GM21576 (cell line): Measurements from ENCODE around the gene ZKSCAN3.
"Not testable (repeated sequence)": the region's sequence is repeated elsewhere in the genome, so short reads cannot be mapped to it uniquely, and the experiment has no call there.

ENCODE experiments used
- ATAC-seq: cut with Tn5 transposase; IDR thresholded peaks from one replicate; pipeline ENCODE4 v1.9.1; 2021; ENCODE audit warnings: mild to moderate bottlenecking, moderate library complexity; ENCODE audit not compliant: unreplicated experiment

ZKSCAN3 gene

DNA sequence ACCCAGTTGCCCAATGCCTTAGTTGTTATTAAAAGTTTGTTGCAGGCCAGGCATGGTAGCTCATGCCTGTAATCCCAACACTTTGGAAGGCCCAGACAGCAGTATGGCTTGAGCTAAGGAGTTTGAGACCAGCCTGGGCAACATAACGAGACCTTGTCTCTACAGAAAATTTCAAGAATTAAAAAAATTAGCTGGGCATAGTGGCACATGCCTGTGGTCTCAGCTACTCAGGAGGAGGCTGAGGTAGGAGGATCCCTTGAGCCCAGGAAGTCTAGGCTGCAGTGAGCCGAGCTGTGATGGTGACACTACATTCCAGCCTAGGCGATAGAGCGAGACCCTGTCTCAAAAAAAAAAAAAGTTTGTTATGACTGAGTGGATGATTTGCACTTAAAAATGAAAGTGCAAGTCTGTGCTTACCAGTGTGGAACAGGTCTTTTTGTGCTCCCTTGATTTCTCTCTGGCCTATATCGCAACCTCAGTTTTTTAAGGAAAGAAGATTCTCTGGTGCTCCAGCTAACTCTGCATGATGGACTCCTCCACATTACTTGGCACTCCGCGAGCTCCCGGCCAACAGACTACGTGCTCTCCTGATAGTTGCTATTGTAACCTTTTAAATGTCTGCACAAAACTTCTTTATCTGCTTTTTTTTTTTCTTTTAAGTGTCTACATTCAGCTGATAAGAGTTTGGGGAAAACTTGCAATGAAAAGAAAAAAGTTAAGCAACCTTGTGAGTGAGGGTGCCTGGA is 22.1 kb downstream of the ZKSCAN3 start:
- peak; percentile 69 for ATAC-seq

DNA sequence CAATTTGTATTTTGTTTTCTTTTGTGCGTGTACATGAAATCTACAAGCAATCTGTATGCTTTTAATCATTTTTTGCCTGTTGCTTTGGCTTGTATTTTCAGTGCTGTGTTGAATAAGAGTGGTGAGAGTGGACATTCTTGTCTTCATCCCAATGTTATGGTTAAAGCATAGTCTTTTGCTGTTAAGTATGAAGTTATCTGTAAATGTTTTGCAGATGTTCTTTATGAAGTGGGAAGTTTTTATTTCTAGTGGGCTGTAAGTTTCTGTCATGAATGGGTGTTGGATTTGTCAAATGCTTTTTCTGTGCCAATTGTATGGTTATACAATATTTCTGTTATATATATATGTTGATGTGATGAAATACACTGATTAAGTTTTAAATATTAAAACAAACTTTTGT is 24.2 kb downstream of the ZKSCAN3 start:
- no peak for ATAC-seq

DNA sequence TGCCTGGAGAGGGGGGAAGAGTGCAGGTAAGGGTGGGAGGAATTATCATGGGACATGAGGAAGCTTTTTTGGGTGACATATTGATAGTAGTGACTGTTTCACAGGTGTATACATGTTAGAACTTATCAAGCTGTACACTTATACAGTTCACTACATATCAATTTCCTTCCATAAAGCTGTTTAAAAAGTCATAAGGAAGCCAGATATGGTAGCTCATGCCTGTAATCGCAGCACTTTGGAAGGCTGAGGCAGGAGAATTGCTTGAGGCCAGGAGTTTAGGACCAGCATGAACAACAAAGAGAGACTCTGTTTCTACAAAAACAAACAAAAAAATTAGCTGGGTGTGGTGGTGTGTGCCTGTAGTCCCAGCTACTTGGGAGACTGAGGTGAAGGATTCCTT is 28.1 kb downstream of the ZKSCAN3 start:
- no peak for ATAC-seq

DNA sequence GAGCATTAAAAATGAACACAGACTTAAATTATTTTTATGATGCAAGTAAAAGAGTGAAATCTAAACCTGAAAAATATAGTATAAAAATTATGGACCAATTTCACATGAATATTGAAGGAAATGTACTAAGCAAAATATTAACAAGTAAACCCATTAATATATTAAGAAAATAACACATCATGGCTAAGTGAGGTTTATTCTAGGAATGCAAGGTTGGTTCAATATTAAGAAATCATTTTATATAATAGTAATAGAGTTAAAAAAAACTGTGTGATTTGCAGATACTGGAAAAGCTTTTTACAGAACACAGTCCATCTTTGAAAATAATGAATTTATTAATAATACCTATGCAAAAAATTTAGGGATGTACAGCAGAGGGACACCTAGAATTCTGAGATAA is 28.9 kb downstream of the ZKSCAN3 start:
- ATAC-seq: no peak

DNA sequence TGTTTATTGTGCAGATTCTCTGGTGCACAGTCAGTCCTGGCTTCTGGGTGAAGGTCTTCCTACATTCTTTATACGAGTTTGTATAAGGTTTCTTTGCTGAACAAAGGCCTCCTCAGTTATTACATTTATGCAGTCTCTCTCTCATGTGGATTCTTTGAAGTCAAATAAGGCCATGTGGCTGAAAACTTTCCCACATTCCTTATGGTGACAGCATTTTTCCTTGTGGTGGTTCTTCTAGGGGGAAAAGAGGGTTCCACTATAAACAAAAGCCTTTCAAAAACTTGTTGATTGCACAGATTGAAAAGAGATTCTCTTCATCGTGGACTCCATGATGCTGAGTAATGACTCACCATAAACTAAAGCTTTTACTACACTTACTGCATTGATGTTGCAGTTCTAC is 30.6 kb downstream of the ZKSCAN3 start:
- no peak for ATAC-seq

DNA sequence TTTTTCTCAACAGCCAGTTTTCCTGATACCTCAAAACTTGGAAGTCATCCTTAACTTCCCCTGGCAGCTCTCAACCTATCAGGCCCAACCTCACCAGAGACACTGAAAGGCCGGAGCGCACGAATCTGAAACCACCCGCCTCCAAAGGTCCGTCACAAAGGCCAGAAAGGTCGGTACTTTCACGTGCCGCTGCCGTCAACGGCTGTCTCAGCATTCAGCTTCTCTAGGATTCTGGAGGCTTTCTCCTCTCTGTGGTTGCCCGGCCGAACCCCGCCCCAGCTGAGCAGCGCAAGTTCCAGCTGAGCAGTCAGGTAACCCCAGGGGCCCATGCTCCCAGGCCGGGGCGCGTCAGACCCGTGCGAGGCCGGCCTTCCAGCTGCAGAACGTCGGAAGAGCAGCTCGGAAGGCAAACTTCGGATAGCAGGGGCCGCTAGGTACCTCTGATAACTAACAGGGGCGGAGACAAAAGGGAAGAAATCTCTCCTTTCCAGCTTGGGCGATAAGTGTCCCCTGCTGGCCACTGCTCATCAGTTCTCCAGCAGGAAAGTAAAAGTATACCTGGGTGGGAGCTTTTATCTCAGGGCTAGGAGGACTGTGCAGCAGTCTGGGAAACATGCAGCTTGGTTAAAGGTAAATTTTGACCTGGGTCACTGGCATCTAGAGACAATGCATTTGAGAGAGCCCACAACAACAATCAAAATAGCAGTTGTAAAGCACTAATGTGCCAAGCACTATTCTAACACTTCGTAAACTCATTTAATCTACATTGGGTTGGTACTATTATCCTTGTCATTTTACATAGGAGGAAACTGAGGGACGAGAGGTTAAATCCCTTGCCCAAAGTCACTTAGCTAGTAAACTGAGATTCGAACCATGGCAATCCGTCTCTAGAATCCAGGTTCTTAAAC is 33.7 kb downstream of the ZKSCAN3 start:
- ATAC-seq: peak; percentile 87

DNA sequence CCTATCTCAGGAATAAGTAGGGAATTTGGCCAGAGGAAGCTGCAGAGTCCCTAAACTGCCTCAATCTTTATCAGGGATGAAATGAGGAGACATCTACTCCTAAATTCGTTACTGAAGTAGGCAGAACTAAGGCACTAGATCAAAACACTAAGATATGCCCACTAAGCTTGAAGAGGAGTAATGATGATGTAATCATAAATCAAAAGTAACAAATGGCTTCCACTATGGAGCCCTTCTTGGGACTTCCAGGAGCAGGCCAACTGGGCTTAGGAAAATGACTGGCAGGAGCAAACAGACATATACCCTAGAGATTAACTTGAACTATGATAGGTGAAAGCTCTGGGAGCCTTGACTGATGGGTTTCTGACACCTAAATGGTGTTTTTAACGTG is 34.4 kb downstream of the ZKSCAN3 start:
- ATAC-seq: no peak

DNA sequence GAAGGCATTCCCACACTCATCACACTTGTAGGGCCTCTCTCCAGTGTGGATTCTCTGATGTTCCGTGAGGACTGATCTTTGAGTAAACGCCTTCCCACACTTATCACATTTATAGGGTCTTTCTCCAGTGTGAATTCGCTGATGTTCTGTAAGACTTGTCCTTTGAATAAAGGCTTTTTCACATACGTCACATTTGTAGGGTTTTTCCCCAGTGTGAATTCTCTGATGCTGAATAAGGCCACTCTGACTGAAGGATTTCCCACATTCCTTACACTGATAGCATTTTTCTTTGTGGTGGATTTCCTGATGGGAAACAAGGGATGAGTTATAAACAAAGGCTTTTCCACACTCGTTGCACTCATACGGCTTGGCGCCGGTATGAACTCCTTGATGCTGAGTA is 40.9 kb downstream of the ZKSCAN3 start:
- ATAC-seq: no peak

DNA sequence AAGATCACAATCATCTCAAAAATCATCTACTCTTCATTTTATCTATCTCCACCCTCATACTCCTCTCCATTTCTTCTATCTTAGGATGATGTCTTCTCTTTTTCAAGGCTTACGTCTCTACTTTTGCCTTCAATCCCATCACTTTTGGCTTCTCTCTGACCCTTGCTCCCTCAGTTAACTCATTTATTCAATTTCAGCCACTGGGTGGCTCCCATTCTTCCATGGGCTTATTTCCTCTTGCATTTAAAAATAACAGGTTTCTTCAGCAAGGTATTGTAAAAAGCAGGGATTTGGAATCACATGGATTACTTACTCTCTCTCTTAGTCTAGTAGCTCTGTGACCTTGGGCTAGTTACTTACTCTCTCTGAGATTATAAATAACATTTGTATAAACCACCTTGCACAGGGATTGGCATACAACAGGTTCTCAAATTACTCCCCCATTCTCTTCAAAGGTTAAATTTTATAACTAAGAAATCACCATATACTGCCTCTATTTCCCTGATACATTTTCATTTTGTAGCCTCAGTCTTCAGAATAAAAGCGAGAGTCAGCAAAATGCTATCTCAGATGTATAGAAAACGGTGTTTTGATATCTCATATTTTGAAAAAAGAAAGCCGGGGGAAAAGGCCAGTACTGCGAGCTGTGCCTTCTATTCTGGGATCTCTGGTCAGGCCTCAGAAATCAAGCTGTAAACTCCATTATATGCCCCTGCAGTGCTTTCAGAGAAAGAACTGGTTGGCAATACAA is 44.3 kb downstream of the ZKSCAN3 start:
- ATAC-seq: no peak

DNA sequence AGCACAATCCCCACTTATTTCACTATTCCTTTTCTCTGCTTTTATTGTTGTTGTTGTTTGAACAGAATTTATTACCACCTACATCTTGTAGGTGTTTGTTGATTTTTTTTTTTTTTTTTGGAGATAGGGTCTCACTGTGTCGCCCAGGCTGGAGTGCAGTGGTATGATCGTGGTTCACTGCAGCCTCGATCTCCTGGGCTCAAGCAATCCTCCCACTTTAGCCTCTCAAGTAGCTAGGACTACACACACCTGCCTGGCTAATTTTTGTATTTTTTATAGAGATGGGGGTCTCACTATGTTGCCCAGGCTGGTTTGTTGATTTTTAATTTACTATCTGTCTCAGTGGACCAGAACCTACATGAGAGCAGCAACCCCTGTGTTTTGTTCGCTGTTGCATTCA is 46.2 kb downstream of the ZKSCAN3 start:
- ATAC-seq: no peak

DNA sequence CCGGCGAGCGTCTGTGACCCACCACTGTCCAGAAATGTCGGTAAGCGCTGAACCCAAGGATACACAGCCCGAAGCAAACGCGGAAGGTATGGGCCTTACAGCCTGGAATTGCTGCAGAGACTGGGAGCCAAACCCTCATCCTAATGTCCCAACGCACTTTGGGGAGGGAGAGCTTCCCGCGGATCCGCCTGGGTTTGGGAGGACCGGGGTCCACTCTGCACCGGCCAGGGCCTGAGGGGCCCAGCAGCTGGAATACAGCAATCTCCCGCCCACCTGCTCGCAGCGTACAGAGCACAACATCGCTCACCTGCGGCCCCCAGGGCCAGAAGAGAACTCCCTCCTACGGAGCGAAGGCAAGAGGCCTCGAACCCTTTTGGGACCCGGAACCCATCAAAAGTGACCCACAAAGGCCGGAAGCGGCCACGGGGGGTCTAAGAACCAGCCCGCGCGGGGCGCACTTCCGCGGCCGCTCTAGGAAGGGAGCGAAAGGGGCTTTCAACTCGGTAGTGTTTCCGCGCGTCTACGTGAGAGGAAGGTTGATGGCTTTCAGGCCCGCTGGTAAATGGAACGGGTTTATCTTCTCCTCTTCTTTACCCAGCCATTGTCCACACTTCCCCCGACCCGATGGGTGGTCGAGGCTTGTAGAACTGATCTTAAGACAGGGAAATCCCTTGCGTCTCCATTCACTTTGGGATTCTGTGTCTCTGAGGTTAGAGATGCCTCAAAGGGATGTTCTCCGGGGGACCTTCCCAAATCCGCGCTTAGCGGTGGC is 49.8 kb downstream of the ZKSCAN3 start, which contains the start of gene ZSCAN12:
Gene ZSCAN12 (minus strand): TSS at position 398 of the 772 bp plus-strand sequence. CDS start 1,342 bp downstream, outside the sequence.
- ATAC-seq: peak; percentile 72

DNA sequence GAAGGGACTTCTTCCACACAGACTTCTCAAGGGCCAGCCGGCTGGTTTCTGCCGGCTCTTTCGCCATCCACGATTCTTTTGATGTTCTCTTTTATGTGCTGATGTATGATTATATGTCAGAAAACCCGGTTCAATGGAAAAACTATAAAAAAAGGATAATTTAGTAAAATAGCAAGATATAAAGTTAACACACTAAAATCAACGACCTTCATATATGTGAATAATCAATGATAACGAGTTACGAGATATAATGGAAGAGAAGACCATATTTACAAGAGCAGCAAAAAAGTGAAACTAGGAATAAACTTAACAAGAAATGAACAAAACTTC is 50.3 kb downstream of the ZKSCAN3 start:
- no peak for ATAC-seq

DNA sequence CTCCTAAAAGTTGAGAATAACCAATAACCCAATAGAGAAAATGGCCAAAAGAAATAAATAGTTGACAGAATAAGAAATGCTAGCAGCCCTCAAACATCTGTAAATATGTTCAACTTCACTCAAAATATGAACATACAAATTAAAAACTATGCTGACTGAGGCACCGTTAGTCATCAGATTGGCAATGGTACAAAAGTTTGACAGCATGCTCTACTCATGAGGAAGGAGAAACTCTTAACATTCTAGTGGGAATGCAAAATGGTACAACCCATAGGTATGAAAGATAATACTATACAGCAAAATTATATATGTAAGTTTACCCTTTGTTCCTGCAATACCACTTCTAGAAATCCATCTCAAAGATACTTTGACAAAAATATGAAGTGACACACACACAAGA is 51.4 kb downstream of the ZKSCAN3 start:
- no peak for ATAC-seq

DNA sequence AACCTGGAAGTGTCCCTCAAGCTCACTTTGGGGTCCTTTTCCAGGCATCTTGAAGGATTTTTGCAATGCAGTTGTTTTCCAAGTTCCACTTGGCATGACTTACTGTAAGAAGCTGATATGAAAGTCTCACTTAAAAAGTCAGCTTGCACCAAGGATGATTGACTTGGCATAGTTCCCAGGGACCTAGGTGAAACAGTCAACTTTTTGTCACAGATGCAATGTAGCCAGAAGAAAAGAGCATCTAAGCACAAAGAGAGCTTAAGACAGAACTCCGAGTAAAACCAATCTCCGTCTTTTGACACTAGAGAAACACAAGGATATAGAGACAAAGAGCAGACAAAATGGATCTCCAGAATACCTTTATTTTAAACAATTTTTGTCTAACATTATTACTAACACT is 52.5 kb downstream of the ZKSCAN3 start:
- no peak for ATAC-seq

DNA sequence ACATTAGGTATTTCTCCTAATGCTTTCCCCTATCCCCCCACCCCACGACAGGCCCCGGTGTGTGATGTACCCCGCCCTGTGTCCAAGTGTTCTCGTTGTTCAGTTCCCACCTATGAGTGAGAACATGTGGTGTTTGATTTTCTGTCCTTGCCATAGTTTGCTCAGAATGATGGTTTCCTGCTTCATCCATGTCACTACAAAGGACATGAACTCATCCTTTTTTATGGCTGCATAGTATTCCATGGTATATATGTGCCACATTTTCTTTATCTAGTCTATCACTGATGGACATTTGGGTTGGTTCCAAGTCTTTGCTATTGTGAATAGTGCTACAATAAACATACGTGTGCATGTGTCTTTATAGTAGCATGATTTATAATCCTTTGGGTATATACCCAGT is 54.2 kb downstream of the ZKSCAN3 start:
- ATAC-seq: not testable (repeated sequence)

DNA sequence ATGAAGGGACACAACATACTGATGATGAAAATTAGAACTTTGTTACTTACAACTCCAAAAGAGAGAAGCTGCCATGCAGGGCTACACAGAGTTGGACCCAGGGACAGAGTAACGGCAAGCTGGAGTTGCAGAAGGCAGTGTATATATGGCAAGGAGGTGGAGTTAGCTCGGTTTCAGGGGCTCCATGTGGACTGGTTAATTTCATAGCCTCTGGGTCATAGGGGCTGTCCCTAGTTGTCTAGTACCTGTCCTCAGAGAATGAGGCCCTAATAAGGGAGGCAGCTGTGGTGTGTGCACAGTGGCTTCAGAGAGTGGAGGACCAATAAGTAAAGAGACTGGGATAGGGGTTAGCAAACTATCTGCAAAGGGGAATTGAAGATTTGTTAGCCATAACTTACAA is 57.7 kb downstream of the ZKSCAN3 start:
- ATAC-seq: no peak

DNA sequence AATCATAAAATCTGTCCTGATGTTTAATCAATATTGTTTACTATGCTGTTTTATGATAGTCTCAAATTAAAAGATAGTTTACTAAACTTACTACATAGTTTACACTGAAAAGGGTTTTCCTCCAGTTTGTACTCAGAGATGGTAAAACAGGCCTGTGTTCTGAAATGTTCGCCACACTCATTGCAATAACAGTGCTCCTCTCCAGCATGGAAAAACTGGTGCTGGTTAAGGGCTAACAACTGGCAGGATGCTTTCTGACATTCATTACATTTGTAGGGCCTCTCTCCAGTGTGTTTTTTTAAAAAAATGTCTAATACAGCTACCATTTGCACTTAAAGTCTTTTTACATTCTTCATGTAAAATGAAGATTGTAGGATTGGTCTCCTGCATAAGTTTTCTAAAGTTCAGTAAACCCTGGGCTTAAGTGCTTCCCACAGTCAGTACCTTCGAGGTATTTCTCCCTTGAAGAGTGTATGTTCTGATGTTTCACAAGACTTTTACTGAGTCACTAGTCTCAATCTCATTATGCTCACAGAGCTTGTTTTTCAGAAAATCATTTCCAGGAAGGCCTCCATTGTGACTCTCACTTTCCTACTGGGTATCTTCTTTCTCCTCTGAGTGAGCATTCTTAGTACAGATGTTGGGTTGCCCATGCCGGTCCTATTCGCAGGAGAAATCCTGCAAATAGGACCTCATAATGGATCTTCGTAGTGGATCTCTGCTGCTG is 58.5 kb downstream of the ZKSCAN3 start:
- no peak for ATAC-seq

DNA sequence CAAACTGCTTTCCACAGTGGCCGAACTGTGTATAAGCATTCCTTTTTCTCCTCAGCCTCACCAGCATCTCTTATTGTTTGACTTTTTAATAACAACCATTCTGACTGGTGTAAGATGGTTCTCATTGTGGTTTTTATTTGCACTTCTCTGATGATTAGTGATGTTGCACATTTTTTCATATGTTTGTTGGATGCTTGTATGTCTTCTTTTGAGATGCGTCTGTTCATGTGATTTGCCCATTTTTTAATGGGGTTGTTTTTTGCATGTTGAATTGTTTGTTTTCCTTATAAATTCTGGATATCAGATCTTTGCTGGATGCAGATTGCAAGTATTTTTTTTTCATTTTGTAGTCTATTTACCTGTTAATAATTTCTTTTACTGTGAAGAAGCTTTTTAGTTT is 61.0 kb downstream of the ZKSCAN3 start:
- no peak for ATAC-seq

DNA sequence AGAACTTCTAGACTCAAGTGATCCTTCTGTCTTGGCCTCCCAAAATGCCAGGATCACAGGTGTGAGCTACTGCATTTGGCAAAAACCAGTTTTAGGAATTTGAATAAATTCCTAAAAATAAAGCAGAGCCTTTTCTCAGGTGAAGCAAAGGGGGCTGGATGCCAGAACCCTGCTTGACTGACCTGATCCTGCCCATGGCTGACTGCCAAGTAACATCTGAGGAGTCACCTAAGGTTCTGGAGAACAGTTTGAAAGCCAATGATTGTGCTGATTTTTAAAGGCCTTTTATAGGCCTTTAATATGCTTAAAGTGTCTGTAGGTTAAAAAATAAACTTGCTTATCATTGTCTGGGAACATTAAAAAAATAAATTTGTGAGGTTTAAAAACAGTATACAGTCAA is 63.9 kb downstream of the ZKSCAN3 start:
- no peak for ATAC-seq
